Glutamatergic neuron (in vitro differentiated cells): Measurements from ENCODE around the gene CALR3. TPM values are rescaled to one million over a fixed set of nuclear protein-coding genes. Genes with fewer than 3 reads are reported as not detected.
A peak's percentile ranks its signal among the peaks of the same experiment; 100 is the strongest.

Experiments
- DNase-seq: peaks from one replicate; pipeline ENCODE4 v3.0.0; 2022
- H3K27ac Mint-ChIP-seq: one replicate; pipeline ENCODE4 v1.8.0; 2020; ENCODE audit warnings: mild to moderate bottlenecking, mixed read lengths, inconsistent platforms; ENCODE audit not compliant: unreplicated experiment
- H3K27me3 Mint-ChIP-seq: one replicate; pipeline ENCODE4 v1.8.0; 2020; ENCODE audit warnings: mild to moderate bottlenecking, moderate library complexity, mixed read lengths, inconsistent platforms; ENCODE audit not compliant: unreplicated experiment
- H3K36me3 Mint-ChIP-seq: one replicate; pipeline ENCODE4 v1.8.0; 2020; ENCODE audit warnings: mild to moderate bottlenecking, mixed read lengths, inconsistent platforms; ENCODE audit not compliant: unreplicated experiment
- H3K4me1 Mint-ChIP-seq: one replicate; pipeline ENCODE4 v1.8.0; 2020; ENCODE audit warnings: mild to moderate bottlenecking, low read depth, mixed read lengths, inconsistent platforms; ENCODE audit not compliant: unreplicated experiment
- H3K4me3 Mint-ChIP-seq: one replicate; pipeline ENCODE4 v1.8.0; 2020; ENCODE audit warnings: mild to moderate bottlenecking, mixed read lengths, inconsistent platforms; ENCODE audit not compliant: unreplicated experiment
- H3K9me3 Mint-ChIP-seq: one replicate; pipeline ENCODE4 v1.8.0; 2020; ENCODE audit warnings: mild to moderate bottlenecking, moderate library complexity, mixed read lengths, inconsistent platforms; ENCODE audit not compliant: unreplicated experiment
- CTCF ChIP-seq: fragments of 200-600 bp; sonication (generic); IDR thresholded peaks from one replicate; pipeline ENCODE4 v1.5.0; 2021; ENCODE audit not compliant: partially characterized antibody, unreplicated experiment
- total RNA-seq: library from RNA; stranded (reverse); fragmentation: NEBNext Ultra II Directional; extraction: Animal tissue kit (Norgen Biotek cat#: 25700); gene quantifications from one replicate; pipeline ENCODE4 v1.2.1, GENCODE V29; 2021; ENCODE audit not compliant: unreplicated experiment

CALR3 gene
- total RNA-seq, 1 donor from 2014 or later, result not detected

GRCh38 chr19:16436780-16437332 lies 59.1 kb downstream of the CALR3 start:
- TF ChIP-seq CTCF, result no peak
- peaks cover 3% of the 10 kb centered on the region for H3K27me3 Mint-ChIP-seq
- H3K4me1 Mint-ChIP-seq, result peaks cover 4% of the 10 kb centered on the region
- H3K36me3 Mint-ChIP-seq, result no peaks in the 10 kb centered on the region
- H3K9me3 Mint-ChIP-seq, result no peaks in the 10 kb centered on the region
- DNase-seq, result no peak
- H3K4me3 Mint-ChIP-seq, result no peak overlapping the region
- no peak overlapping the region for H3K27ac Mint-ChIP-seq

- Mint-ChIP-seq H3K9me3 (no peaks in the 10 kb centered on the region), H3K27me3 (peaks cover 3% of the 10 kb centered on the region), H3K4me1 (peaks cover 2% of the 10 kb centered on the region), H3K4me3 (no peak overlapping the region), H3K36me3 (no peaks in the 10 kb centered on the region), H3K27ac (peak overlapping the region; percentile 34)
- no peak for TF ChIP-seq CTCF
- no peak for DNase-seq
Measured at GRCh38 chr19:16435999-16436650, 59.8 kb downstream of the CALR3 start.

GRCh38 chr19:16435238-16435917 lies 60.6 kb downstream of the CALR3 start:
- no peak for TF ChIP-seq CTCF
- Mint-ChIP-seq H3K4me3 (no peak overlapping the region), H3K4me1 (peaks cover 4% of the 10 kb centered on the region), H3K9me3 (peaks cover 2% of the 10 kb centered on the region), H3K27ac (no peak overlapping the region), H3K27me3 (peaks cover 8% of the 10 kb centered on the region), H3K36me3 (no peaks in the 10 kb centered on the region)
- no peak for DNase-seq

GRCh38 chr19:16433986-16434385 lies 62.0 kb downstream of the CALR3 start:
- Mint-ChIP-seq H3K4me1 (peaks cover 4% of the 10 kb centered on the region), H3K9me3 (peaks cover 6% of the 10 kb centered on the region), H3K27me3 (peaks cover 8% of the 10 kb centered on the region), H3K4me3 (no peak overlapping the region), H3K27ac (no peak overlapping the region), H3K36me3 (no peaks in the 10 kb centered on the region)
- no peak for TF ChIP-seq CTCF
- no peak for DNase-seq

GRCh38 chr19:16429759-16430091 lies 66.2 kb downstream of the CALR3 start:
- no peak overlapping the region for H3K4me3 Mint-ChIP-seq
- DNase-seq, result no peak
- H3K27ac Mint-ChIP-seq, result peak overlapping the region; percentile 62
- peaks cover 2% of the 10 kb centered on the region for H3K4me1 Mint-ChIP-seq
- H3K9me3 Mint-ChIP-seq, result peaks cover 7% of the 10 kb centered on the region
- H3K36me3 Mint-ChIP-seq, result no peaks in the 10 kb centered on the region
- peaks cover 9% of the 10 kb centered on the region for H3K27me3 Mint-ChIP-seq
- no peak for TF ChIP-seq CTCF
